ENCODE results near the gene WDR75. TPM values are rescaled to one million over a fixed set of nuclear protein-coding genes. Genes with fewer than 3 reads are reported as not detected.

The WDR75 gene
- total RNA-seq, 1 experiment from 2014 or later: 70.2 TPM

Other genes starting within 250 kb of the WDR75 start
- gene SLC40A1, start 139.3 kb downstream of the WDR75 start, total RNA-seq (2021; ENCODE audit: unreplicated experiment): 1.5 TPM
- 33.6 TPM for gene ASNSD1, start 220.0 kb downstream of the WDR75 start, total RNA-seq (2021; ENCODE audit: unreplicated experiment)
- 0.84 TPM for gene ANKAR, start 233.2 kb downstream of the WDR75 start, total RNA-seq (2021; ENCODE audit: unreplicated experiment)